OCI-LY1 (cell line): ENCODE results near the gene RAB1A.

ENCODE experiments used
- H2AFZ ChIP-seq: fragments of 200-600 bp; sonication (generic), shearing (Covaris generic); 2 replicates; pipeline ENCODE4 v1.6.0; 2014; ENCODE audit warnings: antibody characterized with exemption, mild to moderate bottlenecking, low read length
- H3F3A ChIP-seq: fragments of 200-600 bp; sonication (generic), shearing (Covaris generic); 2 replicates; pipeline ENCODE4 v1.6.0; 2014; ENCODE audit warnings: mild to moderate bottlenecking, antibody characterized with exemption, low read length, moderate library complexity; ENCODE audit not compliant: insufficient read depth
- H3K27ac ChIP-seq: fragments of 200-600 bp; sonication (generic); 2 replicates; pipeline ENCODE4 v1.5.1; 2014; ENCODE audit warnings: low read length, mixed run types, mild to moderate bottlenecking, low read depth; ENCODE audit not compliant: poor library complexity, severe bottlenecking
- H3K27me3 ChIP-seq: fragments of 200-600 bp; sonication (generic); 2 replicates; pipeline ENCODE4 v1.6.0; 2014; ENCODE audit warnings: antibody characterized with exemption, mild to moderate bottlenecking, low read length, moderate library complexity; ENCODE audit not compliant: insufficient read depth
- H3K36me3 ChIP-seq: fragments of 200-600 bp; sonication (generic); 2 replicates; pipeline ENCODE4 v1.6.1; 2014; ENCODE audit warnings: mild to moderate bottlenecking, antibody characterized with exemption, low read length, moderate library complexity, mixed read lengths; ENCODE audit not compliant: insufficient read depth
- H3K4me1 ChIP-seq: fragments of 200-600 bp; sonication (generic); 2 replicates; pipeline ENCODE4 v1.5.1; 2014; ENCODE audit warnings: mild to moderate bottlenecking, low read length, moderate library complexity; ENCODE audit not compliant: insufficient read depth, severe bottlenecking
- H3K4me2 ChIP-seq: fragments of 200-600 bp; sonication (generic), shearing (Covaris generic); 2 replicates; pipeline ENCODE4 v1.6.1; 2014; ENCODE audit warnings: low read length
- H3K4me3 ChIP-seq: fragments of 200-600 bp; sonication (generic); 2 replicates; pipeline ENCODE4 v1.5.1; 2014; ENCODE audit warnings: low read length, low read depth, mild to moderate bottlenecking, mixed read lengths; ENCODE audit not compliant: poor library complexity, severe bottlenecking
- H3K79me2 ChIP-seq: fragments of 200-600 bp; shearing (Covaris generic); 2 replicates; pipeline ENCODE4 v1.6.1; 2016; ENCODE audit warnings: mixed run types, low read length, mixed read lengths; ENCODE audit not compliant: insufficient read depth
- H3K9ac ChIP-seq: fragments of 200-600 bp; sonication (generic), shearing (Covaris generic); 2 replicates; pipeline ENCODE4 v1.6.1; 2014; ENCODE audit warnings: mild to moderate bottlenecking, low read length, mixed read lengths
- H3K9me2 ChIP-seq: fragments of 200-600 bp; sonication (generic), shearing (Covaris generic); 2 replicates; pipeline ENCODE4 v1.6.1; 2014; ENCODE audit warnings: low read depth, mild to moderate bottlenecking, low read length, mixed read lengths
- H3K9me3 ChIP-seq: fragments of 200-600 bp; shearing (Covaris generic); 2 replicates; pipeline ENCODE4 v1.6.1; 2014; ENCODE audit warnings: low read length, mixed read lengths
- H4K20me1 ChIP-seq: fragments of 200-600 bp; sonication (generic), shearing (Covaris generic); 2 replicates; pipeline ENCODE4 v1.6.0; 2016; ENCODE audit warnings: mild to moderate bottlenecking, low read length; ENCODE audit not compliant: insufficient read depth
- CTCF ChIP-seq: fragments of 200-600 bp; sonication (generic), shearing (Covaris generic); IDR thresholded peaks from 2 replicates; pipeline ENCODE4 v1.5.1; 2017; ENCODE audit warnings: mild to moderate bottlenecking, antibody characterized with exemption, low read length, moderate library complexity, mixed read lengths
- EZH2 ChIP-seq: fragments of 200-600 bp; sonication (generic), shearing (Covaris generic); IDR thresholded peaks from 2 replicates; pipeline ENCODE4 v1.8.0; 2017; ENCODE audit warnings: borderline replicate concordance, mixed run types, mild to moderate bottlenecking, antibody characterized with exemption, low read length, moderate library complexity, mixed read lengths

Gene RAB1A

GRCh38 chr2:65059071-65059470, 70.8 kb downstream of the RAB1A start:
- Histone ChIP-seq H3K27ac (no peak overlapping the region), H3K9ac (no peak overlapping the region), H3K4me1 (peaks cover 32% of the 10 kb centered on the region), H3K36me3 (no peaks in the 10 kb centered on the region), H4K20me1 (no peaks in the 10 kb centered on the region), H3K79me2 (no peaks in the 10 kb centered on the region), H3K9me2 (no peaks in the 10 kb centered on the region), H2AFZ (no peak overlapping the region), H3K4me2 (no peak overlapping the region), H3K4me3 (no peak overlapping the region), H3K27me3 (no peaks in the 10 kb centered on the region), H3K9me3 (no peaks in the 10 kb centered on the region), H3F3A (no peaks in the 10 kb centered on the region)
- no peak for TF ChIP-seq EZH2
- no peak for TF ChIP-seq CTCF

- Histone ChIP-seq H4K20me1 (no peaks in the 10 kb centered on the region), H3K36me3 (no peaks in the 10 kb centered on the region), H3F3A (no peaks in the 10 kb centered on the region), H3K4me3 (peak overlapping the region; percentile 66), H3K4me2 (peak overlapping the region; percentile 97), H3K9me2 (no peaks in the 10 kb centered on the region), H3K27ac (peak overlapping the region; percentile 47), H3K4me1 (peaks cover 47% of the 10 kb centered on the region), H3K27me3 (no peaks in the 10 kb centered on the region), H2AFZ (no peak overlapping the region), H3K79me2 (no peaks in the 10 kb centered on the region), H3K9me3 (no peaks in the 10 kb centered on the region), H3K9ac (peak overlapping the region; percentile 65)
- TF ChIP-seq CTCF (no peak), EZH2 (no peak)
These were observed 72.4 kb downstream of the RAB1A start for GRCh38 chr2:65057391-65058052.

GRCh38 chr2:65057054-65057375, 72.9 kb downstream of the RAB1A start:
- Histone ChIP-seq H4K20me1 (no peaks in the 10 kb centered on the region), H3K36me3 (no peaks in the 10 kb centered on the region; the same call in 1 of the 2 replicates), H3K9ac (peak overlapping the region; percentile 65), H3K27ac (peak overlapping the region; percentile 47), H3K4me2 (peak overlapping the region; percentile 97), H3K4me3 (peak overlapping the region; percentile 66), H3K9me3 (no peaks in the 10 kb centered on the region), H3F3A (no peaks in the 10 kb centered on the region), H3K79me2 (no peaks in the 10 kb centered on the region), H3K27me3 (no peaks in the 10 kb centered on the region), H2AFZ (no peak overlapping the region), H3K9me2 (no peaks in the 10 kb centered on the region), H3K4me1 (peaks cover 48% of the 10 kb centered on the region)
- TF ChIP-seq CTCF = no peak
- no peak for TF ChIP-seq EZH2
